Tibial artery (tissue), 4 donors: ENCODE measurements around the gene DAPK2.
A peak's percentile ranks its signal among the peaks of the same experiment; 100 is the strongest.

Experiments
- DNase-seq, 2 donors: peaks; one replicate each; pipeline ENCODE4 v3.0.0-alpha.2; 2019
- H3K27ac ChIP-seq, 2 donors: fragments of 200-600 bp; sonication (generic) in 1 of 2; 1 replicate in 1 of 2; 2 replicates in 1 of 2; pipeline ENCODE4 v1.5.1; 2018 to 2019; ENCODE audit warnings: mild to moderate bottlenecking in 1 of 2
- H3K27me3 ChIP-seq, 2 donors: fragments of 200-600 bp; sonication (generic) in 1 of 2; one replicate each; pipeline versions ENCODE4 v1.5.1 to v1.6.0; 2016 to 2019
- H3K36me3 ChIP-seq, 3 donors: fragments of 200-600 bp; sonication (generic) in 2 of 3; one replicate each; pipeline ENCODE4 v1.5.1; 2016 to 2019; ENCODE audit warnings: mild to moderate bottlenecking in 2 of 3
- H3K4me1 ChIP-seq, 4 donors: fragments of 200-600 bp; sonication (generic) in 2 of 4; 1 replicate in 3 of 4; 2 replicates in 1 of 4; pipeline ENCODE4 v1.5.1; 2016 to 2019
- H3K4me3 ChIP-seq, 2 donors: fragments of 200-600 bp; sonication (generic) in 1 of 2; 1 replicate in 1 of 2; 2 replicates in 1 of 2; pipeline ENCODE4 v1.5.1; 2018 to 2019; ENCODE audit warnings: mild to moderate bottlenecking in 2 of 2
- H3K9me3 ChIP-seq, 3 donors: fragments of 200-600 bp; sonication (generic) in 1 of 3; one replicate each; pipeline ENCODE4 v1.5.1; 2016 to 2019
- intact Hi-C: fragments of 100-400 bp; cut with DNase I; formaldehyde crosslinking; loops from one replicate; pipeline ENCODE4 v1.15.0; 2023; ENCODE audit warnings: low total_unique reads
- TF ChIP-seq, protein P1 (sequence below), 2 experiments: fragments of 200-600 bp in 1 of 2; fragments of 450-650 bp in 1 of 2; IDR thresholded peaks; one replicate each; pipeline ENCODE4 v1.5.1; 2017 to 2019; ENCODE audit warnings: antibody characterized with exemption in 2 of 2, mild to moderate bottlenecking in 1 of 2, moderate library complexity in 1 of 2

The DAPK2 gene

DNA sequence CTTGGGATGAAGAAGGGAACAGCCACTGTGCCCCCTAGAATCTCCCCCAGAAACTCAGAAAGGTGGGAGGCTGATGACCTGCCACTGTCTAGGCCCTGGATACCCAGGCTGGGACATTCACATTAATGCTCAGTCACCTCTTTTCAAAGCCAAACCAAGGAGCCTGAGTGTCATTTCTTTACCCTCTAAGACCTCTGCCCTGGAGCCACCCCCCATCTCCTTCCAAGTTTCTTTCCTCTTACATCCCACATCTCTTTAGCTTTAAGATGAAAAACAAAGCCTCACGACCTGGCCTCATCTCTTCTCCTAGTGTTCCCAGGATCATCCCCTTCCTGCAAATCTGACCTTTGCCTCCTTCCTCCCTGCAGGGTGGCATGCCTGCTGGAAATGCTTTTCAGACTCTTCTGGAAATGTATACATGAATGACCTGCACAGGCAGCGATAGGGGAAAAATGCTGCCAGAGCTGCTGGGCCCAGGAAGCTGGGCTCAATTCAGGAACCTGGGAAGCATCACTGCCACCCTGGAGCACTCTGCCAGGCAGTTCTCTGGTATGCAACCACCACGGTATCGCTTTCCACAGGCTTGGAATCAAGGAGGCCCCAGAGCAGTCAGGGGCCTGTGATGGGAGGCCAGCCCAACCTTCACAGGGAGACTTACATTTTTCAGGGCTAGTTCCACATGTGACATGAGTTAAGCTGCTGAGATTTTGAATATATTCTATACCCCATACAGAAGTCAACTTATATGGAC, 67.6 kb downstream of the DAPK2 start:
- Histone ChIP-seq H3K27ac (no peak overlapping the region), H3K4me1 (peaks cover 0 to 15% (median 8%) of the 10 kb centered on the region in 4 donors), H3K9me3 (no peaks in the 10 kb centered on the region), H3K4me3 (no peak overlapping the region), H3K27me3 (no peaks in the 10 kb centered on the region), H3K36me3 (no peaks in the 10 kb centered on the region)
- intact Hi-C loops = no loop called here
- no peak for DNase-seq
- TF ChIP-seq, protein P1, sequence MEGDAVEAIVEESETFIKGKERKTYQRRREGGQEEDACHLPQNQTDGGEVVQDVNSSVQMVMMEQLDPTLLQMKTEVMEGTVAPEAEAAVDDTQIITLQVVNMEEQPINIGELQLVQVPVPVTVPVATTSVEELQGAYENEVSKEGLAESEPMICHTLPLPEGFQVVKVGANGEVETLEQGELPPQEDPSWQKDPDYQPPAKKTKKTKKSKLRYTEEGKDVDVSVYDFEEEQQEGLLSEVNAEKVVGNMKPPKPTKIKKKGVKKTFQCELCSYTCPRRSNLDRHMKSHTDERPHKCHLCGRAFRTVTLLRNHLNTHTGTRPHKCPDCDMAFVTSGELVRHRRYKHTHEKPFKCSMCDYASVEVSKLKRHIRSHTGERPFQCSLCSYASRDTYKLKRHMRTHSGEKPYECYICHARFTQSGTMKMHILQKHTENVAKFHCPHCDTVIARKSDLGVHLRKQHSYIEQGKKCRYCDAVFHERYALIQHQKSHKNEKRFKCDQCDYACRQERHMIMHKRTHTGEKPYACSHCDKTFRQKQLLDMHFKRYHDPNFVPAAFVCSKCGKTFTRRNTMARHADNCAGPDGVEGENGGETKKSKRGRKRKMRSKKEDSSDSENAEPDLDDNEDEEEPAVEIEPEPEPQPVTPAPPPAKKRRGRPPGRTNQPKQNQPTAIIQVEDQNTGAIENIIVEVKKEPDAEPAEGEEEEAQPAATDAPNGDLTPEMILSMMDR (IDR thresholded peaks at IDR 0.05) = no peak

DNA sequence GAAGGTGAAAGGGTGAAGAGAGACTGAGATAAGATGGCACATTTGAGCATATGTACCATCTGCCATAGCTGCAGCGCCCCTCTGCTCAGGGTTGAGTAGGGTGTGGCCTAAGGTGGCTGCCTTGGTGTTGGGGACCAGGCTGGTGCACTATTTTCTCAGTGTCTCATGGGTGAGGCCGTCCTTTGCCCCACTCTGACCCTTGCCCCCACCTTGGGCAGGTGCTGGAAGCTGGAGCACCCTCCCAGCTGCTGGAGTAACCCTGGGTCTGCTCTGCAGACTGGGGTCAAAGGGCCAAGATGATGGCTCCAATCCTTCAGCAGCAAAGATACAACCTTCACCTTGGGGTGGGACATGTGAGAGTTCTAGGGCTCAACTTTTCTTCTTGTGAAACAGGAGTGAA, 69.2 kb downstream of the DAPK2 start:
- no peaks in the 10 kb centered on the region for H3K36me3 ChIP-seq
- no peaks in the 10 kb centered on the region for H3K9me3 ChIP-seq
- TF ChIP-seq, protein P1 (IDR thresholded peaks at IDR 0.05) = no peak
- no peak overlapping the region for H3K27ac ChIP-seq
- no peak for DNase-seq
- H3K4me1 ChIP-seq = peaks cover 0 to 17% (median 13%) of the 10 kb centered on the region in 4 donors
- no peak overlapping the region for H3K4me3 ChIP-seq
- no peaks in the 10 kb centered on the region for H3K27me3 ChIP-seq
- intact Hi-C loops = no loop called here

DNA sequence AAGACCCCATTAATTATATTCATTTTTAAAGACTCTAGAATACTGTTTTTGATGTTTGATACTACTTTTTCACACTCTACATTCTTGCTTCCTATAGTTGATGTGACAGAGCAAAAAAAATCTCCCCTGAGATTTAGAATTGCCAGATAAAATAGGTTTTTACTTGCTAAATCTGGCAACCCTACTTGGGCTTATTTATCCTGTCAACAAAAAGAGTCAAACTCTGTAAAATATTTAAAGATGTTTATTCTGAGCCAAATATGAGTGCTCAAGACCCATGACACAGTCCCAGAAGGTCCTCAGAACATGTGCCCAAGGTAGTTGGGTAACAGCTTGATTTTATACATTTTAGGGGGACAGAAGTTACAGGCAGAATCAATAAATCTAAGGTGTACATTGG, 72.3 kb downstream of the DAPK2 start:
- no peaks in the 10 kb centered on the region for H3K9me3 ChIP-seq
- H3K4me1 ChIP-seq = peaks cover 0 to 18% (median 14%) of the 10 kb centered on the region in 4 donors
- no peaks in the 10 kb centered on the region for H3K27me3 ChIP-seq
- intact Hi-C loops = no loop called here
- peak overlapping the region; percentile 23 to 30 for H3K27ac ChIP-seq
- DNase-seq = no peak
- no peaks in the 10 kb centered on the region for H3K36me3 ChIP-seq
- TF ChIP-seq, protein P1 (IDR thresholded peaks at IDR 0.05) = no peak
- H3K4me3 ChIP-seq = no peak overlapping the region

DNA sequence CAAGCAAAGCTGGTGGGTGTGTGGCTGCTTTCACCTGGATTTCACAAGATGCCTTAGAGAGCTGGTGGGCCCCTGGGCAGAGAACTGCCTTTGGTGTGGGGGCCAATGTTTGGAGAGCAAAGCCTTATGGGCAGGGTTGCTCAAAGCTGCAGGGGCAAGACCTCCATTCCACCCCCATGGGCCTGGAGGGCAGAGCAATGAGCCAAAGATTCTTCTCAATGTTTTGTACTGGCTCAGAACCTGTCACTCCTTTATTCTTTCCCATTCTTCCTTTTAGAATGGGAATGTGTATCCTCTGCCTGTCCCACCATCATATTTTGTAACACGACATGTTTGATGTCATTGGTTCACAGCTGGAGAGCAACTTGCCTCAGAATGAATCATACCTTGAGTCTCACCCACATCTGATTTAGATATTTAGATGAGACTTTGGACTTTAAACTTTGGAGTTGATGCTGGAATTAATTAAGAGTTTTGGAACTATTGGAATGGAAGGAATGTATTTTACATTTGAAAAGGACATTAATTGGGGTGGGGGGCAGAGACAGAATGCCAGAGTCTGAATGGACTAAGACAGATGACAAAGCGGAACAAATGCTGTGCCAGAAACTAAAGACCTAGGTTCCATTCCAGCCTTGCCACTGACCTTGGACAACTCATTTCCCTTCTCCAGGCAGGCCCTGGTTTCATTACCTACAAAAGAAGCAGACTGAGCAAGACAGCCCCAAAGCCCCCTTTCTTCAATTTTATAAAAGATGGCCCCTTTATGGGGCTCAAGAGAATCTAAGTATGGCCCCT, 72.9 kb downstream of the DAPK2 start:
- H3K36me3 ChIP-seq = no peaks in the 10 kb centered on the region
- H3K4me1 ChIP-seq = peaks cover 0 to 18% (median 14%) of the 10 kb centered on the region in 4 donors
- intact Hi-C loops = no loop called here
- no peak overlapping the region for H3K4me3 ChIP-seq
- no peaks in the 10 kb centered on the region for H3K27me3 ChIP-seq
- TF ChIP-seq, protein P1 (IDR thresholded peaks at IDR 0.05) = no peak
- no peaks in the 10 kb centered on the region for H3K9me3 ChIP-seq
- peak overlapping the region; percentile 23 to 30 for H3K27ac ChIP-seq
- DNase-seq = no peak

DNA sequence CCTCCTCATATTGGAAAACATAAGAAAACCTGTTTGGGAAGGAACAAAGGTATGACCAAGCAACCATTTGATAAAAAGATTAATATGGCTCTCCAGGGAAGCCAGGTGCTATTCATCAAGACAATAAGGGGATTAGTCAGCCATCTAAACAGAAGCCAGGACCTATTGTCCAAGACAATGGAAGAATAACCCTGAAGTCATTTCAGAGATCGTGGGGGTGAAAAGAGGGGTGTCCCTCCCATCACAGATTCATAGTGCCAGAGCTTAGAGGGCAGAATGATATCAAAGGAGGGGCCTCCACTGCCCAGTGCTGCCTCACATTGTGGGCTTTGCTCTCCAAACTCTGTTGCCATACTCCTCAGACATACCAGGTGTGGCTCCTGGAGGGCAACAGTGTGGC, 73.5 kb downstream of the DAPK2 start:
- no peaks in the 10 kb centered on the region for H3K36me3 ChIP-seq
- peaks cover 0 to 18% (median 14%) of the 10 kb centered on the region in 4 donors for H3K4me1 ChIP-seq
- H3K27me3 ChIP-seq = no peaks in the 10 kb centered on the region
- no peak overlapping the region for H3K27ac ChIP-seq
- TF ChIP-seq, protein P1 (IDR thresholded peaks at IDR 0.05) = no peak
- no peak overlapping the region for H3K4me3 ChIP-seq
- H3K9me3 ChIP-seq = no peaks in the 10 kb centered on the region
- intact Hi-C loops = no loop called here
- DNase-seq = no peak
